Prostate gland (tissue), 2 donors: ENCODE measurements around the gene CAPN8. TPM values are rescaled to one million over a fixed set of nuclear protein-coding genes. Genes with fewer than 3 reads are reported as not detected.

ENCODE experiments used
- DNase-seq: peaks from one replicate; pipeline ENCODE4 v3.0.0-alpha.2; 2019; ENCODE audit warnings: low spot score
- H3K27ac ChIP-seq, 2 donors: fragments of 200-600 bp; sonication (generic); 2 replicates each; pipeline ENCODE4 v1.5.1; 2017 to 2019
- H3K27me3 ChIP-seq: fragments of 200-600 bp; sonication (generic); replicated peaks from 2 replicates; pipeline ENCODE4 v1.5.1; 2019; ENCODE audit not compliant: insufficient read depth
- H3K36me3 ChIP-seq, 2 donors: fragments of 200-600 bp; sonication (generic); 1 replicate in 1 of 2; 2 replicates in 1 of 2; pipeline versions ENCODE4 v1.5.1 to v1.8.1; 2017 to 2019
- H3K4me1 ChIP-seq: fragments of 200-600 bp; sonication (generic); replicated peaks from 2 replicates; pipeline ENCODE4 v1.5.1; 2019
- H3K4me3 ChIP-seq, 2 donors: fragments of 200-600 bp; sonication (generic); 2 replicates each; pipeline ENCODE4 v1.5.1; 2017 to 2019
- H3K9me3 ChIP-seq: fragments of 200-600 bp; sonication (generic); 2 replicates; pipeline ENCODE4 v1.5.1; 2017
- CTCF ChIP-seq, 4 experiments: fragments of 200-600 bp in 2 of 4; fragments of 450-650 bp in 2 of 4; sonication (generic) in 2 of 4; IDR thresholded peaks; 1 replicate in 3 of 4; 2 replicates in 1 of 4; pipeline ENCODE4 v1.5.1; 2016 to 2019; ENCODE audit warnings: antibody characterized with exemption in 4 of 4, mild to moderate bottlenecking in 2 of 4, moderate library complexity in 2 of 4
- POLR2A ChIP-seq: fragments of 450-650 bp; IDR thresholded peaks from one replicate; pipeline ENCODE4 v1.6.1; 2016; ENCODE audit warnings: antibody characterized with exemption, mild to moderate bottlenecking
- POLR2AphosphoS5 ChIP-seq: sonication (generic); formaldehyde crosslinking; IDR thresholded peaks from one replicate; pipeline ENCODE4 v1.6.1; 2017; ENCODE audit warnings: antibody characterized with exemption
- WGBS: methylation state at CpG from one replicate; pipeline ENCODE4 v1.1.5; 2018; 5-methylcytosine and 5-hydroxymethylcytosine counted together
- intact Hi-C: fragments of 100-400 bp; cut with DNase I; formaldehyde crosslinking; loops from one replicate; pipeline ENCODE4 v1.14.2; 2022
- total RNA-seq, 2 donors: library from RNA; depleted of rRNA; stranded (reverse); fragments of >200 nt; gene quantifications; one replicate each; pipeline ENCODE4 v1.1.0, GENCODE V29; 2016

Gene CAPN8
- total RNA-seq, 2 donors from 2014 or later = 3.0 to 5.6 TPM

- Histone ChIP-seq H3K27me3 (no peaks in the 10 kb centered on the region), H3K4me1 (no peaks in the 10 kb centered on the region), H3K27ac (no peak overlapping the region), H3K9me3 (no peaks in the 10 kb centered on the region), H3K4me3 (no peak overlapping the region), H3K36me3 (no peaks in the 10 kb centered on the region)
- WGBS = 76% methylated on average over 4 of the region's 4 CpGs
- intact Hi-C loops = no loop called here
- no peak for DNase-seq
- no peak for TF ChIP-seq CTCF (IDR thresholded peaks at IDR 0.05)
- TF ChIP-seq POLR2AphosphoS5 = no peak
Measured at GRCh38 chr1:223691121-223691520, 25.6 kb upstream of the CAPN8 start.

- intact Hi-C loops = loop anchor here (2.0 to 10.0 kb wide), 2 partner anchors 552 to 940 kb away; no protein-coding TSS in a partner anchor
- TF ChIP-seq POLR2AphosphoS5 = no peak
- no peak for TF ChIP-seq CTCF (IDR thresholded peaks at IDR 0.05)
- no peak for TF ChIP-seq POLR2A
- WGBS = 77% methylated on average over 3 of the region's 3 CpGs
- Histone ChIP-seq H3K9me3 (no peaks in the 10 kb centered on the region), H3K4me3 (no peak overlapping the region), H3K4me1 (no peaks in the 10 kb centered on the region), H3K36me3 (no peaks in the 10 kb centered on the region), H3K27me3 (no peaks in the 10 kb centered on the region), H3K27ac (no peak overlapping the region)
- DNase-seq = no peak
Measured at GRCh38 chr1:223684488-223684792, 18.9 kb upstream of the CAPN8 start.

DNA sequence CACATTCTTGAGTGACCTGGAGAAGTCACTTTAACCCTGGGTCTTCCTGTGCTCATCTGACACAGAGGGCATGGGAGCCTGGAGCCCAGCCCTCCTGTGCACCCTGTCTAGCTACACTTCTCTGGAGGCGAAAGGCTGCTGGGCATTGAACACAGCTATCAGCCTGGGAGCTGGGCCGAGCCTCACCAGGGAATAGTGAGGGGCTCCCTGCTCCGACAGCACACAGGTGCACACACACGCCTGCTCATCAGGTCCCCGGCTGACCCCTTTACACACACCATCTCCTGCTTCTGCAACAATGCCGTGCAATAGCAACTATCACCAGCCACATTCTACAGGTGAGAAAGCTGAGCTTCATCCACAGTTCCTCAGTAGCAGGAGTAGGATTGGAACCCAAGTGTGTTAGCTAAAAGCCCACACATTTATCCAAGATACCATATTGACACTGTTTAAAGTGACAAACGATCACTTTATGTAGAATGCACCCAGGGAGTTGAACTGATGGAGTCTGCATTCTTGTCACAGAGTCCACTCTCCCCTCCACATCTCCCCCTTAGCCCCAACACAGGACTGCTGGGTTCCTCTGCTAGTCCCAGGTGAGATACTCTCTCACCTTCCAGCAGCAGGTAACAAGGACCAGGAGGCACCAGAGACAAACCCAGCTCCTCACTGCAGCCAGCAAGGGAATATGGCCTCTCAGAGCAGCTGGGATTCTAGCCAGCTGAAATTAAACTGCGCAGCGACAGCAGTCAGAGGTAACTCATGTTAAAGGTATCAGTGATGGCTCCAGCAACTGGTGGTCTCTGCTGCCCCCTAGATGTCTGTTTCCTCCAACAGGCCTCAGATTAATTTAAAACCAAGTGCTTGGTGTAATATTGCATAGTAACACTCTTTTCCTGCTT, 18.3 kb upstream of the CAPN8 start:
- H3K36me3 ChIP-seq = no peaks in the 10 kb centered on the region
- H3K27ac ChIP-seq = no peak overlapping the region
- no peaks in the 10 kb centered on the region for H3K9me3 ChIP-seq
- no peaks in the 10 kb centered on the region for H3K27me3 ChIP-seq
- peak; percentile 67 for DNase-seq
- H3K4me3 ChIP-seq = no peak overlapping the region
- TF ChIP-seq CTCF (IDR thresholded peaks at IDR 0.05) = peak; percentile 33 to 83 (median 63)
- TF ChIP-seq POLR2A = no peak
- 65% methylated on average over 9 of the region's 9 CpGs for WGBS
- H3K4me1 ChIP-seq = no peaks in the 10 kb centered on the region
- intact Hi-C loops = loop anchor here (2.0 to 10.0 kb wide), 2 partner anchors 551 to 939 kb away; no protein-coding TSS in a partner anchor

- WGBS = 95% methylated on average over 3 of the region's 3 CpGs
- intact Hi-C loops = loop anchor here (10.0 kb wide), 1 partner anchor 938 kb away; no protein-coding TSS in a partner anchor
Measured at GRCh38 chr1:223682502-223682901, 17.0 kb upstream of the CAPN8 start.

More at GRCh38 chr1:223682502-223682901, 17.0 kb upstream of the CAPN8 start:
- H3K4me3 ChIP-seq = no peak overlapping the region
- H3K27ac ChIP-seq = no peak overlapping the region
- H3K4me1 ChIP-seq = no peaks in the 10 kb centered on the region
- no peaks in the 10 kb centered on the region for H3K36me3 ChIP-seq
- DNase-seq = no peak
- no peaks in the 10 kb centered on the region for H3K9me3 ChIP-seq
- no peaks in the 10 kb centered on the region for H3K27me3 ChIP-seq
- TF ChIP-seq POLR2A = no peak
- no peak for TF ChIP-seq POLR2AphosphoS5
- no peak for TF ChIP-seq CTCF (IDR thresholded peaks at IDR 0.05)
